GM12878 (cell line): ENCODE data around the gene GFI1. TPM values are rescaled to one million over a fixed set of nuclear protein-coding genes. Genes with fewer than 3 reads are reported as not detected.
A peak's percentile ranks its signal among the peaks of the same experiment; 100 is the strongest.

Source experiments
- BMI1 ChIP-seq: fragments of 450-650 bp; IDR thresholded peaks from 2 replicates; pipeline ENCODE4 v1.6.1; 2016; ENCODE audit warnings: mild to moderate bottlenecking, moderate library complexity, borderline replicate concordance
- CEBPB ChIP-seq, 2 experiments: fragments of 150-350 bp in 1 of 2; IDR thresholded peaks; 2 replicates each; pipeline ENCODE4 v1.6.1; 2012 to 2014; ENCODE audit warnings: low read depth in 2 of 2, low read length in 2 of 2, borderline replicate concordance in 1 of 2, inconsistent platforms in 1 of 2
- CHD1 ChIP-seq: IDR thresholded peaks from 2 replicates; pipeline ENCODE4 v1.6.1; 2012; ENCODE audit warnings: low read depth, low read length, improper control_type of control experiment
- E2F4 ChIP-seq: IDR thresholded peaks from 2 replicates; pipeline ENCODE4 v1.6.1; 2012; ENCODE audit warnings: low read depth, low read length, improper control_type of control experiment
- EP300 ChIP-seq, 2 experiments: fragments of 150-350 bp in 1 of 2; IDR thresholded peaks; 2 replicates each; pipeline ENCODE4 v1.6.1; 2011 to 2012; ENCODE audit warnings: low read depth in 2 of 2, low read length in 2 of 2, borderline replicate concordance in 1 of 2, improper control_type of control experiment in 1 of 2, inconsistent platforms in 1 of 2; ENCODE audit not compliant: control insufficient read depth in 1 of 2
- FOS ChIP-seq: IDR thresholded peaks from 3 replicates; pipeline ENCODE4 v1.6.1; 2011; ENCODE audit warnings: borderline replicate concordance; ENCODE audit not compliant: insufficient read length; ENCODE audit errors: extremely low read depth
- IKZF1 ChIP-seq: fragments of 450-650 bp; conservative IDR thresholded peaks from 2 replicates; pipeline ENCODE4 v1.6.1; 2017; ENCODE audit warnings: antibody characterized with exemption, mild to moderate bottlenecking
- IKZF2 ChIP-seq, 2 experiments: fragments of 450-650 bp; IDR thresholded peaks; 2 replicates each; pipeline ENCODE4 v1.6.1; 2017; ENCODE audit warnings: mild to moderate bottlenecking in 2 of 2, moderate library complexity in 2 of 2
- IRF4 ChIP-seq: IDR thresholded peaks from 2 replicates; pipeline ENCODE4 v1.6.1; 2011; ENCODE audit warnings: low read depth, low read length
- KLF5 ChIP-seq: fragments of 450-650 bp; IDR thresholded peaks from 2 replicates; pipeline ENCODE4 v1.6.1; 2014; ENCODE audit warnings: mild to moderate bottlenecking; ENCODE audit not compliant: partially characterized antibody
- LARP7 ChIP-seq: fragments of 450-650 bp; IDR thresholded peaks from 2 replicates; pipeline ENCODE4 v1.6.1; 2017; ENCODE audit warnings: mild to moderate bottlenecking
- RAD51 ChIP-seq: fragments of 450-650 bp; IDR thresholded peaks from 2 replicates; pipeline ENCODE4 v1.6.1; 2016; ENCODE audit warnings: moderate library complexity, mild to moderate bottlenecking, inconsistent platforms
- SIX5 ChIP-seq: IDR thresholded peaks from 2 replicates; pipeline ENCODE4 v1.6.1; 2011; ENCODE audit warnings: mild to moderate bottlenecking, low read depth, low read length, moderate library complexity; ENCODE audit not compliant: severe bottlenecking
- SMAD5 ChIP-seq: IDR thresholded peaks from 2 replicates; pipeline ENCODE4 v1.6.1; 2016; ENCODE audit warnings: antibody characterized with exemption, low read depth
- YY1 ChIP-seq: IDR thresholded peaks from 2 replicates; pipeline ENCODE4 v1.6.1; 2011; ENCODE audit warnings: low read depth, mild to moderate bottlenecking, low read length
- ZNF24 ChIP-seq: fragments of 450-650 bp; IDR thresholded peaks from 2 replicates; pipeline ENCODE4 v1.6.1; 2017; ENCODE audit warnings: antibody characterized with exemption, mild to moderate bottlenecking
- ZNF687 ChIP-seq: fragments of 450-650 bp; IDR thresholded peaks from 2 replicates; pipeline ENCODE4 v1.6.1; 2017; ENCODE audit warnings: mild to moderate bottlenecking, moderate library complexity
- polyA plus RNA-seq, 11 experiments: library from polyadenylated mRNA; depleted of rRNA in 4 of 11; unstranded in 6 of 11; stranded (reverse) in 5 of 11; fragments of >200 nt; fragmentation: Nextera tagmentation in 4 of 11; fragmentation: Illumina TruSeq in 1 of 11; extraction: Ambion mirVana in 4 of 11; extraction: Trizol in 1 of 11; gene quantifications; 1 replicate in 1 of 11; 2 replicates in 10 of 11; pipeline versions ENCODE4 v1.2.1 to v1.2.3, GENCODE V29; 2011 to 2016; ENCODE audit warnings: inconsistent platforms in 2 of 11, missing spikeins in 2 of 11, low read depth in 1 of 11
- total RNA-seq, 4 experiments: library from RNA; depleted of rRNA in 3 of 4; stranded (reverse); fragments of >200 nt in 3 of 4; fragmentation: Illumina TruSeq in 1 of 4; extraction: Trizol in 1 of 4; gene quantifications; 2 replicates each; pipeline versions ENCODE4 v1.2.1 to v1.2.3, GENCODE V29; 2013 to 2021
- TF ChIP-seq, protein P1 (sequence below): fragments of 450-650 bp; IDR thresholded peaks from 2 replicates; pipeline ENCODE4 v1.6.1; 2017; ENCODE audit warnings: low read depth, mild to moderate bottlenecking, moderate library complexity
- TF ChIP-seq, protein P2 (sequence below): fragments of 450-650 bp; formaldehyde crosslinking; IDR thresholded peaks from 2 replicates; pipeline ENCODE4 v1.4.0; 2022; ENCODE audit warnings: mild to moderate bottlenecking, moderate library complexity

GFI1 gene
- total and polyA plus RNA-seq, 10 of the 15 experiments (the other 5 are each of a cell fraction or from before 2014, with no cell fraction given) = 1.8 to 18.3 (median 7.4) TPM

DNA sequence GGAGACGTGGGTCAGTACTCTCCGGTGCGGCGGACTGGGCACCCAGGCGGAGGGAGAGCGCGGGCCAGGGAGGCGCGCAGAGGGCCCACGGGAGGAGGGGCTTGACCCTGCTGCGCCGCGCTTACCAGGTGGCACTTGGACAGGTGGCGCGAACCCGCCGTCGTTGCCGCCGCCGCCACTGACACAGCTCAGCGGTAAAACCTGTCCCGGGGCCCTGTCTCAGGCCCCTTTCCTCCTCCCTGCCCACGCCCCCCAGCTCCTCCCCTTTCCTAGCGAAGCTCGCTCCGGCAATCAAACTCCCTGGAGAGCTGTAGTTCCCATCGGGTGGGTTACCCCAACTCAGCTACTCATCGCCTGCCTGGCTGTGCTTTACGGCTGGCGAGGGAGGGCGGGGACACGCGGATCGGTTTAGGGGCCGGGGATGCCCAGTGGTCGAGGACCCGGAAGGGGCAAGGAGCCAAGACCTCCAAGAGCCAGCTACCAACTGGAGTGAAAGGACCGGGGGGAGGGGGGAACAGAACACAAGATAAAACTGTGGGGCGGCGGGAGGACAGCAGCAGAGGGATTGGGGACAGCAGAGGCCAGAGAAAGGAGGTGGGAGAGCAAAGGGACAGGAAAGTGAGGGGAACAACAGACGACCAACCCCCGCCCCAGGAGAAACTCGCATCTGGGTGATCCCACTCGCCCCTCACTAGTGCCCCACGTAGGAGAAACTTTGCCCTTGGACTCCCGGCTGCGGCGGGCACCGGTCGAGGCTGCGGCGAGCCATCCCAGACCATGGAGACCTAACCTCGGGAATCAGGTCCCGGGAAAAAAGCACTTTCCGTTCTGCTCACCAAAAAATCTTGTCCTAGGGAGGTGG is 2.9 kb downstream of the GFI1 start (continued):
- TF ChIP-seq, protein P1, sequence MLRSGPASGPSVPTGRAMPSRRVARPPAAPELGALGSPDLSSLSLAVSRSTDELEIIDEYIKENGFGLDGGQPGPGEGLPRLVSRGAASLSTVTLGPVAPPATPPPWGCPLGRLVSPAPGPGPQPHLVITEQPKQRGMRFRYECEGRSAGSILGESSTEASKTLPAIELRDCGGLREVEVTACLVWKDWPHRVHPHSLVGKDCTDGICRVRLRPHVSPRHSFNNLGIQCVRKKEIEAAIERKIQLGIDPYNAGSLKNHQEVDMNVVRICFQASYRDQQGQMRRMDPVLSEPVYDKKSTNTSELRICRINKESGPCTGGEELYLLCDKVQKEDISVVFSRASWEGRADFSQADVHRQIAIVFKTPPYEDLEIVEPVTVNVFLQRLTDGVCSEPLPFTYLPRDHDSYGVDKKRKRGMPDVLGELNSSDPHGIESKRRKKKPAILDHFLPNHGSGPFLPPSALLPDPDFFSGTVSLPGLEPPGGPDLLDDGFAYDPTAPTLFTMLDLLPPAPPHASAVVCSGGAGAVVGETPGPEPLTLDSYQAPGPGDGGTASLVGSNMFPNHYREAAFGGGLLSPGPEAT = 0 out of 2 replicates have a peak, but pooled peaks have one; percentile 19
- TF ChIP-seq LARP7 = no peak
- no peak for TF ChIP-seq E2F4
- TF ChIP-seq SMAD5 = no peak
- TF ChIP-seq CEBPB (IDR thresholded peaks at IDR 0.05; ENCODE audit: borderline replicate concordance in 1 of 2, low read depth in 2 of 2, low read length in 2 of 2) = no peak
- peak in 1 of 2 experiments; percentile 42; a peak in 3 of 4 replicates for TF ChIP-seq IKZF2 (IDR thresholded peaks at IDR 0.05)
- TF ChIP-seq BMI1 = no peak
- 0 out of 2 replicates have a peak, but pooled peaks have one; percentile 25 for TF ChIP-seq ZNF687
- TF ChIP-seq, protein P2, sequence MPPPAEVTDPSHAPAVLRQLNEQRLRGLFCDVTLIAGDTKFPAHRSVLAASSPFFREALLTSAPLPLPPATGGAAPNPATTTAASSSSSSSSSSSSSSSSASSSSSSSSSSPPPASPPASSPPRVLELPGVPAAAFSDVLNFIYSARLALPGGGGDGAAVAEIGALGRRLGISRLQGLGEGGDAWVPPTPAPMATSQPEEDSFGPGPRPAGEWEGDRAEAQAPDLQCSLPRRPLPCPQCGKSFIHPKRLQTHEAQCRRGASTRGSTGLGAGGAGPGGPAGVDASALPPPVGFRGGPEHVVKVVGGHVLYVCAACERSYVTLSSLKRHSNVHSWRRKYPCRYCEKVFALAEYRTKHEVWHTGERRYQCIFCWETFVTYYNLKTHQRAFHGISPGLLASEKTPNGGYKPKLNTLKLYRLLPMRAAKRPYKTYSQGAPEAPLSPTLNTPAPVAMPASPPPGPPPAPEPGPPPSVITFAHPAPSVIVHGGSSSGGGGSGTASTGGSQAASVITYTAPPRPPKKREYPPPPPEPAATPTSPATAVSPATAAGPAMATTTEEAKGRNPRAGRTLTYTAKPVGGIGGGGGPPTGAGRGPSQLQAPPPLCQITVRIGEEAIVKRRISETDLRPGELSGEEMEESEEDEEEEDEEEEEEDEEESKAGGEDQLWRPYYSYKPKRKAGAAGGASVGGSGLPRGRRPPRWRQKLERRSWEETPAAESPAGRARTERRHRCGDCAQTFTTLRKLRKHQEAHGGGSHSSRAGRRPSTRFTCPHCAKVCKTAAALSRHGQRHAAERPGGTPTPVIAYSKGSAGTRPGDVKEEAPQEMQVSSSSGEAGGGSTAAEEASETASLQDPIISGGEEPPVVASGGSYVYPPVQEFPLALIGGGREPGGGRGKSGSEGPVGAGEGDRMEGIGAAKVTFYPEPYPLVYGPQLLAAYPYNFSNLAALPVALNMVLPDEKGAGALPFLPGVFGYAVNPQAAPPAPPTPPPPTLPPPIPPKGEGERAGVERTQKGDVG = no peak
- no peak for TF ChIP-seq YY1
- TF ChIP-seq EP300 (IDR thresholded peaks at IDR 0.05; ENCODE audit: borderline replicate concordance in 1 of 2, control insufficient read depth in 1 of 2, low read depth in 2 of 2, low read length in 2 of 2) = no peak
- no peak for TF ChIP-seq IRF4
- TF ChIP-seq KLF5 = no peak
- no peak for TF ChIP-seq FOS
- no peak for TF ChIP-seq RAD51
- TF ChIP-seq CHD1 = 0 out of 2 replicates have a peak, but pooled peaks have one; percentile 7
- TF ChIP-seq IKZF1 = peak; percentile 50; the same call in 1 of the 2 replicates
- no peak for TF ChIP-seq SIX5
- TF ChIP-seq ZNF24 = no peak
